Astrocyte of the cerebellum (primary cell): ENCODE measurements around the gene SPDEF.

Source experiments
- DNase-seq: peaks from one replicate; pipeline ENCODE4 v3.0.0-alpha.2; 2011; ENCODE audit warnings: low read depth
- H3K4me3 ChIP-seq: 2 replicates; pipeline ENCODE4 v1.5.1; 2011; ENCODE audit warnings: mild to moderate bottlenecking, low read depth, low read length, moderate library complexity
- CTCF ChIP-seq: IDR thresholded peaks from 2 replicates; pipeline ENCODE4 v1.5.1; 2012; ENCODE audit warnings: low read length, low read depth, moderate library complexity, mild to moderate bottlenecking; ENCODE audit errors: missing control alignments
- in situ Hi-C: cut with HindIII; loops from 2 replicates; pipeline ENCODE4 v1.10.0; 2017; ENCODE audit warnings: low sequenced_read_pairs

The SPDEF gene

GRCh38 chr6:34543421-34543820 is 12.7 kb downstream of the SPDEF start:
- in situ Hi-C loops: loop anchor here (5.0 kb wide), 1 partner anchor 64 kb away; no protein-coding TSS in a partner anchor
- no peak overlapping the region for H3K4me3 ChIP-seq
- DNase-seq: peak; percentile 26
- no peak for TF ChIP-seq CTCF

- no peak for DNase-seq
- in situ Hi-C loops: loop anchor here (5.0 kb wide), 1 partner anchor 66 kb away; no protein-coding TSS in a partner anchor
- TF ChIP-seq CTCF: no peak
- H3K4me3 ChIP-seq: no peak overlapping the region
Measured at GRCh38 chr6:34540841-34541240, 15.3 kb downstream of the SPDEF start.

- TF ChIP-seq CTCF: no peak
- H3K4me3 ChIP-seq: no peak overlapping the region
- no peak for DNase-seq
- in situ Hi-C loops: loop anchor here (5.0 kb wide), 1 partner anchor 67 kb away; no protein-coding TSS in a partner anchor
Measured at GRCh38 chr6:34540222-34540621, 15.9 kb downstream of the SPDEF start.

GRCh38 chr6:34539181-34539580 is 16.9 kb downstream of the SPDEF start:
- no peak overlapping the region for H3K4me3 ChIP-seq
- TF ChIP-seq CTCF: no peak
- no peak for DNase-seq
- in situ Hi-C loops: no loop called here

- no peak overlapping the region for H3K4me3 ChIP-seq
- DNase-seq: no peak
- TF ChIP-seq CTCF: no peak
- in situ Hi-C loops: no loop called here
Measured at GRCh38 chr6:34538581-34538980, 17.5 kb downstream of the SPDEF start.

GRCh38 chr6:34537922-34538550 is 18.1 kb downstream of the SPDEF start:
- TF ChIP-seq CTCF: no peak
- DNase-seq: no peak
- in situ Hi-C loops: no loop called here
- no peak overlapping the region for H3K4me3 ChIP-seq
